Keratinocyte (primary cell): Measurements from ENCODE around the gene EBNA1BP2. TPM values are rescaled to one million over a fixed set of nuclear protein-coding genes. Genes with fewer than 3 reads are reported as not detected.
A peak's percentile ranks its signal among the peaks of the same experiment; 100 is the strongest.

Source experiments
- DNase-seq: peaks from one replicate; pipeline ENCODE4 v3.0.0-alpha.2; 2011; ENCODE audit warnings: low read depth, missing footprints, low spot score
- FAIRE-seq: peaks from 2 replicates; lab custom pipeline; 2011; peaks lifted over from hg19 to GRCh38; lab: Jason Lieb, UNC
- H2AFZ ChIP-seq: 2 replicates; pipeline ENCODE4 v1.6.0; 2012; ENCODE audit warnings: low read length, control low read depth, inconsistent platforms; ENCODE audit not compliant: control insufficient read depth
- H3K27ac ChIP-seq: 2 replicates; pipeline ENCODE4 v1.5.1; 2011; ENCODE audit warnings: low read length; ENCODE audit not compliant: control insufficient read depth, insufficient read depth
- H3K27me3 ChIP-seq: 3 replicates; pipeline ENCODE4 v1.6.0; 2011; ENCODE audit warnings: low read length; ENCODE audit not compliant: control insufficient read depth, insufficient read depth; ENCODE audit errors: extremely low read depth
- H3K36me3 ChIP-seq, 2 experiments: 2 replicates in 1 of 2; 3 replicates in 1 of 2; pipeline ENCODE4 v1.5.1; 2011; ENCODE audit warnings: low read length in 2 of 2, mild to moderate bottlenecking in 1 of 2; ENCODE audit not compliant: control insufficient read depth in 2 of 2, insufficient read depth in 2 of 2; ENCODE audit errors: extremely low read depth in 1 of 2
- H3K4me1 ChIP-seq: 3 replicates; pipeline ENCODE4 v1.5.1; 2011; ENCODE audit warnings: low read length; ENCODE audit not compliant: control insufficient read depth, insufficient read depth; ENCODE audit errors: extremely low read depth
- H3K4me2 ChIP-seq: 3 replicates; pipeline ENCODE4 v1.6.0; 2011; ENCODE audit warnings: low read depth, low read length; ENCODE audit not compliant: control insufficient read depth, insufficient read depth; ENCODE audit errors: extremely low read depth
- H3K4me3 ChIP-seq, 3 experiments: fragments of 200-600 bp in 1 of 3; sonication (generic) in 1 of 3; 2 replicates in 2 of 3; 3 replicates in 1 of 3; pipeline ENCODE4 v1.5.1; 2011 to 2016; ENCODE audit warnings: low read length in 3 of 3, mild to moderate bottlenecking in 3 of 3, control low read depth in 2 of 3, inconsistent platforms in 1 of 3, low read depth in 1 of 3, mixed read lengths in 1 of 3, mixed run types in 1 of 3, moderate library complexity in 1 of 3; ENCODE audit not compliant: control insufficient read depth in 2 of 3, insufficient read depth in 2 of 3; ENCODE audit errors: extremely low read depth in 1 of 3
- H3K79me2 ChIP-seq: 2 replicates; pipeline ENCODE4 v1.6.0; 2012; ENCODE audit warnings: low read length; ENCODE audit not compliant: control insufficient read depth, insufficient read depth
- H3K9ac ChIP-seq: 3 replicates; pipeline ENCODE4 v1.6.0; 2011; ENCODE audit warnings: low read length; ENCODE audit not compliant: control insufficient read depth, insufficient read depth; ENCODE audit errors: extremely low read depth
- H3K9me1 ChIP-seq: 3 replicates; pipeline ENCODE4 v1.6.0; 2011; ENCODE audit warnings: low read length; ENCODE audit not compliant: control insufficient read depth, insufficient read depth; ENCODE audit errors: extremely low read depth
- H3K9me3 ChIP-seq: 2 replicates; pipeline ENCODE4 v1.5.1; 2012; ENCODE audit warnings: low read depth, low read length; ENCODE audit not compliant: control insufficient read depth
- H4K20me1 ChIP-seq: 3 replicates; pipeline ENCODE4 v1.6.0; 2011; ENCODE audit warnings: low read length; ENCODE audit not compliant: control insufficient read depth, insufficient read depth; ENCODE audit errors: extremely low read depth
- CTCF ChIP-seq, 3 experiments: IDR thresholded peaks in 1 of 3; conservative IDR thresholded peaks in 1 of 3; optimal IDR thresholded peaks in 1 of 3; 2 replicates in 2 of 3; 3 replicates in 1 of 3; pipeline versions ENCODE3 to v1.5.1; 2011; ENCODE audit warnings: low read length in 3 of 3, mild to moderate bottlenecking in 3 of 3, moderate library complexity in 2 of 3, control low read depth in 1 of 3, inconsistent platforms in 1 of 3; ENCODE audit not compliant: insufficient read depth in 2 of 3; ENCODE audit errors: extremely low read depth in 1 of 3
- EZH2 ChIP-seq: IDR thresholded peaks from one replicate; pipeline ENCODE4 v1.6.1; 2012; ENCODE audit warnings: inconsistent platforms, mild to moderate bottlenecking, low read length, moderate library complexity
- dilution Hi-C: fragments of 300-500 bp; cut with MboI; formaldehyde crosslinking; loops from one replicate; pipeline ENCODE4 v1.7.0; 2020; ENCODE audit warnings: low sequenced_read_pairs; ENCODE audit not compliant: extremely low pct_ligation_motif_present
- polyA minus RNA-seq, 3 experiments: library from RNA; depleted of rRNA, polyadenylated mRNA; stranded (reverse); fragments of >200 nt; gene quantifications; 1 replicate in 1 of 3; 2 replicates in 1 of 3; 3 replicates in 1 of 3; pipeline ENCODE4 v1.2.3, GENCODE V29; 2011
- polyA plus RNA-seq, 5 experiments: library from polyadenylated mRNA; depleted of rRNA in 3 of 5; stranded (reverse) in 3 of 5; stranded (forward) in 1 of 5; unstranded in 1 of 5; fragments of >200 nt; gene quantifications; 1 replicate in 1 of 5; 2 replicates in 3 of 5; 3 replicates in 1 of 5; pipeline versions ENCODE4 v1.2.1 to v1.2.3, GENCODE V29; 2011 to 2012; ENCODE audit warnings: missing spikeins in 2 of 5, low read depth in 1 of 5, low replicate concordance in 1 of 5

Gene EBNA1BP2
- polyA plus RNA-seq (53.2 to 140 TPM (median 122 TPM) in 3 replicates), polyA minus RNA-seq (25.0 to 43.8 TPM (median 43.6 TPM) in 3 replicates)
- 143 TPM for polyA plus RNA-seq (2011; ENCODE audit: low read depth)
- polyA plus RNA-seq (2011; cell fraction: cytosol; rRNA removed): 79.5 and 96.5 TPM in 2 replicates
- 78.2 and 80.3 TPM in 2 replicates for polyA plus RNA-seq (2011; cell fraction: nucleus; rRNA removed)
- polyA plus RNA-seq (2012; ENCODE audit: low replicate concordance): 81.7 and 163 TPM in 2 replicates
- polyA minus RNA-seq (2011; cell fraction: cytosol; rRNA and poly(A)+ RNA removed): 46.4 TPM
- 19.8 and 28.1 TPM in 2 replicates for polyA minus RNA-seq (2011; cell fraction: nucleus; rRNA and poly(A)+ RNA removed)

GRCh38 chr1:43171876-43172526, at the start of gene EBNA1BP2, which contains the start of gene CFAP57:
TSS of gene EBNA1BP2 (minus strand) at chr1:43172290. CDS start at chr1:43172118, 172 bp downstream.
TSS of gene CFAP57 (plus strand) at chr1:43172330. CDS start at chr1:43172754, 424 bp downstream.
- Histone ChIP-seq H2AFZ (peak within 1 kb of the TSS; percentile 95), H3K9me1 (no peaks in the 10 kb centered on the region), H3K4me3 (peak within 1 kb of the TSS; percentile 79 to 98 (median 96)), H3K9me3 (no peaks in the 10 kb centered on the region), H3K9ac (peak within 1 kb of the TSS; percentile 95), H3K27ac (peak within 1 kb of the TSS; percentile 81), H3K27me3 (no peaks in the 10 kb centered on the region), H3K79me2 (peaks cover 35% of the 10 kb centered on the region), H4K20me1 (peaks cover 5% of the 10 kb centered on the region), H3K36me3 (peaks cover 13 to 30% of the 10 kb centered on the region in 2 experiments), H3K4me2 (peak within 1 kb of the TSS; percentile 84), H3K4me1 (peaks cover 10% of the 10 kb centered on the region)
- DNase-seq (peak; percentile 70), FAIRE-seq (peak; percentile 57)
- TF ChIP-seq EZH2: no peak
- no peak for TF ChIP-seq CTCF (optimal IDR thresholded peaks at IDR 0.05 in 1 of 3, IDR thresholded peaks at IDR 0.05 in 1 of 3, conservative IDR thresholded peaks at IDR 0.05 in 1 of 3; ENCODE audit: extremely low read depth in 1 of 3, insufficient read depth in 2 of 3, low read length in 3 of 3)
- dilution Hi-C loops: no loop called here

GRCh38 chr1:43221797-43222196, 49.7 kb upstream of the EBNA1BP2 start:
- TF ChIP-seq CTCF (optimal IDR thresholded peaks at IDR 0.05 in 1 of 3, IDR thresholded peaks at IDR 0.05 in 1 of 3, conservative IDR thresholded peaks at IDR 0.05 in 1 of 3; ENCODE audit: extremely low read depth in 1 of 3, insufficient read depth in 2 of 3, low read length in 3 of 3): no peak
- no peaks in the 10 kb centered on the region for H3K9me1 ChIP-seq
- FAIRE-seq (no peak), DNase-seq (no peak)
- H3K4me1 ChIP-seq: no peaks in the 10 kb centered on the region
- H3K4me3 ChIP-seq: no peak overlapping the region
- H3K27ac ChIP-seq: no peak overlapping the region
- dilution Hi-C loops: no loop called here
- no peak overlapping the region for H2AFZ ChIP-seq
- no peaks in the 10 kb centered on the region for H4K20me1 ChIP-seq
- no peaks in the 10 kb centered on the region for H3K36me3 ChIP-seq
- H3K9me3 ChIP-seq: no peaks in the 10 kb centered on the region
- H3K79me2 ChIP-seq: no peaks in the 10 kb centered on the region
- no peaks in the 10 kb centered on the region for H3K27me3 ChIP-seq
- H3K4me2 ChIP-seq: no peak overlapping the region
- H3K9ac ChIP-seq: no peak overlapping the region
